Jurkat, Clone E6-1 (cell line): Measurements from ENCODE around the gene SLAMF9.
"Not testable (repeated sequence)": the region's sequence is repeated elsewhere in the genome, so short reads cannot be mapped to it uniquely, and the experiment has no call there.

Source experiments
- DNase-seq: peaks from one replicate; pipeline ENCODE4 v3.0.0-alpha.2; 2011; ENCODE audit warnings: low read depth, low spot score
- H3K4me3 ChIP-seq: 2 replicates; pipeline ENCODE4 v1.5.1; 2011; ENCODE audit warnings: mild to moderate bottlenecking, low read length, control low read depth, moderate library complexity

Gene SLAMF9

GRCh38 chr1:159913451-159914192 is 40.4 kb downstream of the SLAMF9 start:
- no peak for DNase-seq
- H3K4me3 ChIP-seq = no peak overlapping the region

- DNase-seq = no peak
- H3K4me3 ChIP-seq = no peak overlapping the region
Measured at GRCh38 chr1:159911326-159912070, 42.5 kb downstream of the SLAMF9 start.

- no peak for DNase-seq
- no peak overlapping the region for H3K4me3 ChIP-seq
Measured at GRCh38 chr1:159908031-159908940, 45.8 kb downstream of the SLAMF9 start.

- no peak for DNase-seq
- no peak overlapping the region for H3K4me3 ChIP-seq
Measured at GRCh38 chr1:159906960-159907359, 47.1 kb downstream of the SLAMF9 start.

GRCh38 chr1:159904036-159904435 is 50.0 kb downstream of the SLAMF9 start:
- not testable (repeated sequence) for DNase-seq, H3K4me3 ChIP-seq

GRCh38 chr1:159902541-159902940 is 51.5 kb downstream of the SLAMF9 start:
- no peak overlapping the region for H3K4me3 ChIP-seq
- DNase-seq = no peak
